ENCODE measurements around the gene C2orf68.

The C2orf68 gene

DNA sequence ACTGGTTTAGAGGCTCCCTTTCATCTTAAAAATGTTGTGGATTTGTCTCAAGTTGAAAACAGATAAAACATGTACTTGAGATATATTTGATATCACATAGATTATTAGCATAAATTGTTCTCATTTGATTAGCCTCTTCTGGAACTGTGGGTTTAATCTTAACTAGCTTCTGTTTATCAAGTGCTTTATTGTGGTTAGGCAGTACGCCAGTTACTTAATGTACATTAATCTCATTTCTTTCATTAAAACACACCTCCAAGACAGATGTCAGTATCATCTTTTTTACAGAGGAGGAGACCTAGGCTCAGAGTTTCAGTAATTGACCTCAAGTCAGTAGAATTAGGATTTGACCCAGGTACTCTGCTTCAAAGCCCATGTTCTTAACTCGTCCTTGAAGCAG is 34.3 kb upstream of the C2orf68 start:
- H3K79me2 ChIP-seq (ENCODE audit: control insufficient read depth, low read length) = no peaks in the 10 kb centered on the region
- TF ChIP-seq CTCF (IDR thresholded peaks at IDR 0.05; ENCODE audit: low read depth, low read length, poor library complexity, severe bottlenecking) (no peak), EZH2phosphoT487 (IDR thresholded peaks at IDR 0.05; ENCODE audit: borderline replicate concordance, low read length) (no peak)
- no peaks in the 10 kb centered on the region for H4K20me1 ChIP-seq (ENCODE audit: control insufficient read depth, insufficient read depth, low read depth, low read length)
- no peaks in the 10 kb centered on the region for H3K9me2 ChIP-seq (replicated peaks; ENCODE audit: control insufficient read depth, low read length)
- H3K36me3 ChIP-seq (ENCODE audit: control insufficient read depth, low read length) = peaks cover 96% of the 10 kb centered on the region
- H3K4me1 ChIP-seq (ENCODE audit: control insufficient read depth, low read length) = no peaks in the 10 kb centered on the region
- H3K27me3 ChIP-seq (ENCODE audit: control insufficient read depth, low read length) = no peaks in the 10 kb centered on the region
- H3K4me3 ChIP-seq (ENCODE audit: low read length) = no peak overlapping the region
- no peak overlapping the region for H3K27ac ChIP-seq (ENCODE audit: low read depth, low read length)
- H3F3A ChIP-seq (ENCODE audit: control insufficient read depth, insufficient read depth) = no peaks in the 10 kb centered on the region
- H3K9me3 ChIP-seq (ENCODE audit: control insufficient read depth, insufficient read depth, low read length) = no peaks in the 10 kb centered on the region
- H3K4me2 ChIP-seq (ENCODE audit: low read length) = no peak overlapping the region

DNA sequence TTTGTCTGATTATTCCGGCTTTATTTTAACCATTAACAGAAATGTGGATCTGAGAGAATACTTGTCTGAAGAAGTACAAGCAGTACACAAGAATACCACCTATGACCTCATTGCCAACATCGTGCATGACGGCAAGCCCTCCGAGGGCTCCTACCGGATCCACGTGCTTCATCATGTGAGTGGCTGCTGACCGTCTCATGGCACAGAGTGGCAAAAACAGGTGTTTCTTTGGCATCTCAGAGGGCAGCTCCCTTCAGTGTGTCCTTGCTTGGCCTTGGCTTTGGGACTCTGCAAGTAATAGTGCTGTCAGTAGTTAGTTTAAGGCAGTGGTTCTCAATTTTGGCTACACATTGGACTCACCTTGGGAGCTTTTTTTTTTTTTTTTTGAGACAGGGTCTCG is 33.0 kb upstream of the C2orf68 start:
- Histone ChIP-seq H3K27me3 (ENCODE audit: control insufficient read depth, low read length) (no peaks in the 10 kb centered on the region), H3K4me3 (ENCODE audit: low read length) (no peak overlapping the region), H3K79me2 (ENCODE audit: control insufficient read depth, low read length) (no peaks in the 10 kb centered on the region), H3K36me3 (ENCODE audit: control insufficient read depth, low read length) (peaks cover 96% of the 10 kb centered on the region), H3F3A (ENCODE audit: control insufficient read depth, insufficient read depth) (no peaks in the 10 kb centered on the region), H4K20me1 (ENCODE audit: control insufficient read depth, insufficient read depth, low read depth, low read length) (no peaks in the 10 kb centered on the region), H3K4me2 (ENCODE audit: low read length) (no peak overlapping the region), H3K27ac (ENCODE audit: low read depth, low read length) (no peak overlapping the region), H3K9me2 (replicated peaks; ENCODE audit: control insufficient read depth, low read length) (no peaks in the 10 kb centered on the region), H3K9me3 (ENCODE audit: control insufficient read depth, insufficient read depth, low read length) (no peaks in the 10 kb centered on the region), H3K4me1 (ENCODE audit: control insufficient read depth, low read length) (no peaks in the 10 kb centered on the region)
- TF ChIP-seq CTCF (IDR thresholded peaks at IDR 0.05; ENCODE audit: low read depth, low read length, poor library complexity, severe bottlenecking) = no peak
- TF ChIP-seq EZH2phosphoT487 (IDR thresholded peaks at IDR 0.05; ENCODE audit: borderline replicate concordance, low read length) = no peak

DNA sequence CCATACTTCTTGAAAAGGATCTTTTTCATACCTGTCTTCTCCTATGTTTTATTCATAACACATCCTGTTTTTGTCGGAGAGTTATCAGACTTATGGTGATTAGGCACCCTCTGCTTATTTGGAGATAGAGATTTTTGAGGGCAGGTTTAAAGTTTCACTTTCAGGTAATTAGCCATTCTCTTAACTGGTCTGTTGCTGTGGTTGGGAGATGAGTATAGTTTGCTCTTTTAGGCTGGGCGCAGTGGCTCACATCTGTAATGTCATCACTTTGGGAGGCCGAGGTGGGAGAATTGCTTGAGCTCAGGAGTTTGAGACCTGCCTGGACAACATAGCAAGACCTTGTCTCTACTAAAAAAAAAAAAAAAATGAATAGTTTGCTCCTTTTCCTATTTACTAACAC is 30.9 kb upstream of the C2orf68 start:
- H3K4me1 ChIP-seq (ENCODE audit: control insufficient read depth, low read length) = no peaks in the 10 kb centered on the region
- 0 out of 2 replicates have a peak, but pooled peaks cover 3% of the 10 kb centered on the region for H4K20me1 ChIP-seq (ENCODE audit: control insufficient read depth, insufficient read depth, low read depth, low read length)
- peaks cover 94% of the 10 kb centered on the region for H3K36me3 ChIP-seq (ENCODE audit: control insufficient read depth, low read length)
- H3K9me3 ChIP-seq (ENCODE audit: control insufficient read depth, insufficient read depth, low read length) = no peaks in the 10 kb centered on the region
- no peaks in the 10 kb centered on the region for H3K9me2 ChIP-seq (replicated peaks; ENCODE audit: control insufficient read depth, low read length)
- H3K4me3 ChIP-seq (ENCODE audit: low read length) = no peak overlapping the region
- TF ChIP-seq CTCF (IDR thresholded peaks at IDR 0.05; ENCODE audit: low read depth, low read length, poor library complexity, severe bottlenecking) = no peak
- TF ChIP-seq EZH2phosphoT487 (IDR thresholded peaks at IDR 0.05; ENCODE audit: borderline replicate concordance, low read length) = no peak
- no peaks in the 10 kb centered on the region for H3K27me3 ChIP-seq (ENCODE audit: control insufficient read depth, low read length)
- no peak overlapping the region for H3K27ac ChIP-seq (ENCODE audit: low read depth, low read length)
- H3K79me2 ChIP-seq (ENCODE audit: control insufficient read depth, low read length) = 0 out of 2 replicates have a peak, but pooled peaks cover 1% of the 10 kb centered on the region
- no peaks in the 10 kb centered on the region for H3F3A ChIP-seq (ENCODE audit: control insufficient read depth, insufficient read depth)
- no peak overlapping the region for H3K4me2 ChIP-seq (ENCODE audit: low read length)

Data from DOHH2 (cell line).